ENCODE measurements around the gene ITGAV. TPM values are rescaled to one million over a fixed set of nuclear protein-coding genes. Genes with fewer than 3 reads are reported as not detected.

The ITGAV gene
- 100 to 1,000 TPM; 138 to 146 TPM for total RNA-seq
- polyA plus RNA-seq, result 10 to 100 TPM; 27.9 to 40.1 TPM
- long read RNA-seq, donor 1, full-length matches to known transcripts, result 1 of 27 reads
- long read RNA-seq, donor 1, partial matches to known transcripts, result 17 of 27 reads
- long read RNA-seq, donor 1, other reads (novel, unspliced or antisense), result 9 of 27 reads
- long read RNA-seq, donor 2, full-length matches to known transcripts, result 13 of 47 reads
- long read RNA-seq, donor 2, partial matches to known transcripts, result 28 of 47 reads
- long read RNA-seq, donor 2, other reads (novel, unspliced or antisense), result 6 of 47 reads

DNA sequence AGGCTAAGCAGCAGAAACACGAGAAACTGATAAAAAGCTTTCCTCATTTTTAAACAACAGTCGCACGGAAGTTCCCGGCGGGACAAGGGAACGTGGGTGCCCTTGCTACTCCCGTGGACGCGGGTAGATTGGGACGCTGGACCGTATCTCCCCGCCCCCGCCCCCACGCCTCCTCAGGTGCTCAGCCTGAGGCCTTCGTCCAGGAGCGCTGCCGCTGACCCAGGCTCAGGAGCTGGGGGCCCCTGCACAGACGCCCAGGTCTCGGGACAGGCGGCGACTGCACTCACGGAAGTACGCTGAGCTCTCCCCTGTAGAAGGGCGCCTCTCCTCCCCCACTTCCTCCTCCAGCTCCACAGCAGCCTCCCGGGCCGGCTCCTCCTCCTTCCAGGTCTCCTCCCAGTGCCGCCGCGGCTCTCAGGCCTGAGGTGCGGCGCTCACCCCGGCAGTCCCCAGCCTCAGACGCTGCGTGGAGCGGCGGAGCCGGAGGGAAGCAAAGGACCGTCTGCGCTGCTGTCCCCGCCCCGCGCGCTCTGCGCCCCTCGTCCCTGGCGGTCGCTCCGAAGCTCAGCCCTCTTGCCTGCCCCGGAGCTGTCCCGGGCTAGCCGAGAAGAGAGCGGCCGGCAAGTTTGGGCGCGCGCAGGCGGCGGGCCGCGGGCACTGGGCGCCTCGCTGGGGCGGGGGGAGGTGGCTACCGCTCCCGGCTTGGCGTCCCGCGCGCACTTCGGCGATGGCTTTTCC is at the start of gene ITGAV:
Gene ITGAV, plus strand, starts transcription at position 445 of the 738 bp plus-strand sequence. Its CDS starts 283 bp downstream, at position 728.
- peak; percentile 97 for DNase-seq
- no peaks in the 10 kb centered on the region for H3K9me3 ChIP-seq (ENCODE audit: control insufficient read depth, low read length)
- 0% methylated on average over 55 to 71 of the region's 71 CpGs for WGBS, 2 donors
- H3K36me3 ChIP-seq (ENCODE audit: control insufficient read depth in 1 of 2, insufficient read depth in 2 of 2, low read length in 1 of 2), result no peaks in the 10 kb centered on the region
- H3K27me3 ChIP-seq (ENCODE audit: control insufficient read depth in 1 of 2, insufficient read depth in 2 of 2, low read length in 1 of 2), result no peaks in the 10 kb centered on the region
- H3K27ac ChIP-seq (ENCODE audit: low read depth in 1 of 2, low read length in 2 of 2), result peak within 1 kb of the TSS; percentile 62 to 88
- peak; percentile 97 for ATAC-seq (ENCODE audit: low FRiP score)
- peak within 1 kb of the TSS; percentile 60 to 78 for H3K4me3 ChIP-seq (ENCODE audit: low read length in 2 of 2)
- peaks cover 0 to 2% of the 10 kb centered on the region in 2 donors for H3K4me1 ChIP-seq (ENCODE audit: control insufficient read depth in 1 of 2, insufficient read depth in 2 of 2, low read length in 2 of 2)
- intact Hi-C loops (cut with DNase I), result loop anchor here in 1 of 2 donors (10.0 kb wide), 1 partner anchor 55 kb away; no protein-coding TSS in a partner anchor

DNA sequence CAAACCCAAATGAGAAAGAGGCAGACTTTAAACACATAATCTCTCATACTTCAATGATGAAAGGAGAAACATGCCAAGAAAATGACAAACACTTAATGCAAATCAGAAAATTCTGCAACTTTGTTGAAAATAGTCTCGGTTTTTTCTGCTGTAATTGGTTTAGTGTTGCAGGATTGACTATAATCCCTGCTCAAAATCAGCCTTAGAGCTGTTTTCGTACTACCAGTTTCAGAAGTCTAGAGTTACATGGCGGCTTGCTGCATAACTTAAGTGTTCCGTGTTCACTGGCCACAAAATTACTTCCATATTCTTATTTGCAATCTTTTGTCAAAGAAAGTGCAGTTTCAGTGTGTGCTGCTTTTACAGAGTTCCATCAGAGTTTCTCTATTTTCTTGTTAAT is 48.9 kb upstream of the ITGAV start:
- H3K9me3 ChIP-seq (ENCODE audit: control insufficient read depth, low read length), result no peaks in the 10 kb centered on the region
- intact Hi-C loops (cut with DNase I), result loop anchor here in 1 of 2 donors (5.0 kb wide), 1 partner anchor 36 kb away; no protein-coding TSS in a partner anchor
- no peak for ATAC-seq (ENCODE audit: low FRiP score)
- no peaks in the 10 kb centered on the region for H3K4me1 ChIP-seq (ENCODE audit: control insufficient read depth in 1 of 2, insufficient read depth in 2 of 2, low read length in 2 of 2)
- H3K36me3 ChIP-seq (ENCODE audit: control insufficient read depth in 1 of 2, insufficient read depth in 2 of 2, low read length in 1 of 2), result no peaks in the 10 kb centered on the region
- H3K27me3 ChIP-seq (ENCODE audit: control insufficient read depth in 1 of 2, insufficient read depth in 2 of 2, low read length in 1 of 2), result no peaks in the 10 kb centered on the region
- H3K4me3 ChIP-seq (ENCODE audit: low read length in 2 of 2), result no peak overlapping the region
- DNase-seq, result no peak
- H3K27ac ChIP-seq (ENCODE audit: low read depth in 1 of 2, low read length in 2 of 2), result no peak overlapping the region
- WGBS, 2 donors, result 71 to 80% methylated on average over 4 of the region's 4 CpGs

DNA sequence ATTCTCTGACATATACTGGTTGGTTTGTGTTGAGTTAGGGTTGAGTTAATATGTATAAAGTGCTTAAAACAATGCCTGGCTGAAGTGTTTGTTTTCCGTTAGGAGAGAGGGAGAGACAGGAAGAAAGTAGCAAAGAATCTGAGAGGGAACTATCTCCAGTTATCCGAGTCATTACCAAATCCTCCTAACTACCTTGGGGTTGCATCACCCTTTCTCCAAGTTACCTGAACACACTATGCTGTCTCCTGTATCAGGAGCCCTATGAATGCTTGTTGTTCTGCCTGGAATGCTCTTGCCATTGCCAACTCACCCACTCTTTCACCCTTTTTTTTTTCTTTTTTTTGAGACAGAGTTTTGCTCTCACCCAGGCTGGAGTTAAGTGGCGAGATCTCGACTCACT is 47.9 kb upstream of the ITGAV start:
- H3K27me3 ChIP-seq (ENCODE audit: control insufficient read depth in 1 of 2, insufficient read depth in 2 of 2, low read length in 1 of 2), result no peaks in the 10 kb centered on the region
- H3K4me3 ChIP-seq (ENCODE audit: low read length in 2 of 2), result no peak overlapping the region
- intact Hi-C loops (cut with DNase I), result loop anchor here in 1 of 2 donors (5.0 kb wide), 1 partner anchor 35 kb away; no protein-coding TSS in a partner anchor
- peaks cover 0 to 6% of the 10 kb centered on the region in 2 donors for H3K4me1 ChIP-seq (ENCODE audit: control insufficient read depth in 1 of 2, insufficient read depth in 2 of 2, low read length in 2 of 2)
- DNase-seq, result no peak
- H3K27ac ChIP-seq (ENCODE audit: low read depth in 1 of 2, low read length in 2 of 2), result no peak overlapping the region
- 62 to 75% methylated on average over 4 of the region's 4 CpGs for WGBS, 2 donors
- no peaks in the 10 kb centered on the region for H3K36me3 ChIP-seq (ENCODE audit: control insufficient read depth in 1 of 2, insufficient read depth in 2 of 2, low read length in 1 of 2)
- H3K9me3 ChIP-seq (ENCODE audit: control insufficient read depth, low read length), result no peaks in the 10 kb centered on the region
- ATAC-seq (ENCODE audit: low FRiP score), result no peak

DNA sequence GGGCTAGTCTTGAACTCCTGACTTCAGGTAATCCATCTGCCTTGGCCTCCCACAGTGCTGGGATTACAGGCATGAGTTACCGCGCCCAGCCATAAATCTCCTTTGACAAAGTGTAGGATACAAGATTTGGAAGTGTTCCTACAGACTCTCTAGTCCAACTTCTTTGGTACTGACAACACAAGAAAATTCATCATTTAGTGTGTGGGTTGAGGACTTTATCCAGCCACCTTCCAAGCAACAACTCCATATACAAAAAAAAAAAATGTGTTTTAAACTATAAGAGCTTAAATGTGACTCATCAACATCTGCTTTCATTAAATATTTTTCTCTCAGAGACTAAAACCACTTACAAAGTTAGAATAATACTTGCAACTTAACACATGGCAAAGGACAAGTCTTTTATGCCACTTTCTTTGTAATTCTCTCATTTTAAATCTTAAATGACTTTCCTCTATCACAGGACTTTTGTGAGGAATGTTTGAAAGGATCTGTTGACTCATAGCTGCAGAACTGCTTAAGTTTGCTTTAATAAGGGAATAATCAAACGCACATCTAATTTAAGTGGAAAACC is 46.2 kb upstream of the ITGAV start:
- ATAC-seq (ENCODE audit: low FRiP score) (no peak), DNase-seq (no peak)
- WGBS, 2 donors, result 36 to 40% methylated on average over 3 of the region's 3 CpGs
- Histone ChIP-seq H3K4me3 (ENCODE audit: low read length in 2 of 2) (no peak overlapping the region), H3K36me3 (ENCODE audit: control insufficient read depth in 1 of 2, insufficient read depth in 2 of 2, low read length in 1 of 2) (no peaks in the 10 kb centered on the region), H3K4me1 (ENCODE audit: control insufficient read depth in 1 of 2, insufficient read depth in 2 of 2, low read length in 2 of 2) (peaks cover 0 to 6% of the 10 kb centered on the region in 2 donors), H3K27me3 (ENCODE audit: control insufficient read depth in 1 of 2, insufficient read depth in 2 of 2, low read length in 1 of 2) (no peaks in the 10 kb centered on the region), H3K9me3 (ENCODE audit: control insufficient read depth, low read length) (no peaks in the 10 kb centered on the region), H3K27ac (ENCODE audit: low read depth in 1 of 2, low read length in 2 of 2) (peak overlapping the region in 1 of 2 donors; percentile 28)
- intact Hi-C loops (cut with DNase I), result loop anchor here in 1 of 2 donors (5.0 kb wide), 1 partner anchor 34 kb away; no protein-coding TSS in a partner anchor

DNA sequence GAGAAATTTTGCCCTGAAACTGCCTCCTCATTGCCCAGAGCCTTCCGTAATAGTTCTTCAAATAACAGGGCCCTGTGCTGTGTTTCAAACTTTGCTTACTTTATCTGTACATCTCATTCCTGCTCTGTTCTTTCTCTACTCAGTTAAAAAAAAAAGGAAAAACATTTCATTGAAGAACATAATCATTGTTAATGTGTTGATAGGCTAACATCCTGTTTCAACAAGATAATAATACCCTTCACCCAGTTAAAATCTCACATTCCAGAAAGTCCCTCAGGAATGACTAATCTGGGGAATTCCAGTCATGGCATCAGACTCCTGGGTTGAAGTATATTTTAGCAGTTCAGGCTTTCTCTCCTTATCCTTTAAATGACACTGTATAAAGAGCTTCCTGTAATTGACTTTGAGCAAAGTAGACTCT is 45.6 kb upstream of the ITGAV start:
- H3K9me3 ChIP-seq (ENCODE audit: control insufficient read depth, low read length), result no peaks in the 10 kb centered on the region
- no peak overlapping the region for H3K4me3 ChIP-seq (ENCODE audit: low read length in 2 of 2)
- peaks cover 0 to 6% of the 10 kb centered on the region in 2 donors for H3K4me1 ChIP-seq (ENCODE audit: control insufficient read depth in 1 of 2, insufficient read depth in 2 of 2, low read length in 2 of 2)
- intact Hi-C loops (cut with DNase I), result loop anchor here in 1 of 2 donors (5.0 kb wide), 1 partner anchor 33 kb away; no protein-coding TSS in a partner anchor
- no peaks in the 10 kb centered on the region for H3K36me3 ChIP-seq (ENCODE audit: control insufficient read depth in 1 of 2, insufficient read depth in 2 of 2, low read length in 1 of 2)
- DNase-seq (no peak), ATAC-seq (ENCODE audit: low FRiP score) (peak; percentile 57)
- 5 to 12% methylated on average over 1 of the region's 1 CpG for WGBS, 2 donors
- H3K27ac ChIP-seq (ENCODE audit: low read depth in 1 of 2, low read length in 2 of 2), result peak overlapping the region in 1 of 2 donors; percentile 28
- no peaks in the 10 kb centered on the region for H3K27me3 ChIP-seq (ENCODE audit: control insufficient read depth in 1 of 2, insufficient read depth in 2 of 2, low read length in 1 of 2)

DNA sequence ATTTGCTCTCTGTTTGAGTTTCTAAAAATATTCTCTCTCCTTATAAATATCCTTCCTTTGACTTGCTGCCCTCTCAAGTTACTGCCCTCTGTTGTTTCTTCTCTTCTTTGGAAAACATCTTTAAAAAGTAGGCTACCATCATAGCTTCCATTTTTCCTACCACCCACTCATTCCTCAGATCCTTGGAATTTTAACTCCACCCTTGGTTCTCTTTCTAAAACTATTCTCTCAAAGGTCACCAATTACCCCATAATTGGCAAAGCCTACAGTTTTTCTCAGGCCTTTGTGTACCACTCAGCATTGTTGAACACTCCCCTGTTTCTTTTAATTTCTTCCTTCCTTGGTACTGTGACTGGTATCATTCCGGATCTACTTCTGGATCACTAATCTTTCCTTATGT is 43.0 kb upstream of the ITGAV start:
- H3K36me3 ChIP-seq (ENCODE audit: control insufficient read depth in 1 of 2, insufficient read depth in 2 of 2, low read length in 1 of 2), result no peaks in the 10 kb centered on the region
- ATAC-seq (ENCODE audit: low FRiP score) (no peak), DNase-seq (no peak)
- 0 to 38% methylated on average over 1 of the region's 1 CpG for WGBS, 2 donors
- peaks cover 0 to 6% of the 10 kb centered on the region in 2 donors for H3K4me1 ChIP-seq (ENCODE audit: control insufficient read depth in 1 of 2, insufficient read depth in 2 of 2, low read length in 2 of 2)
- intact Hi-C loops (cut with DNase I), result no loop called here
- H3K27ac ChIP-seq (ENCODE audit: low read depth in 1 of 2, low read length in 2 of 2), result no peak overlapping the region
- H3K27me3 ChIP-seq (ENCODE audit: control insufficient read depth in 1 of 2, insufficient read depth in 2 of 2, low read length in 1 of 2), result no peaks in the 10 kb centered on the region
- H3K9me3 ChIP-seq (ENCODE audit: control insufficient read depth, low read length), result no peaks in the 10 kb centered on the region
- H3K4me3 ChIP-seq (ENCODE audit: low read length in 2 of 2), result no peak overlapping the region

DNA sequence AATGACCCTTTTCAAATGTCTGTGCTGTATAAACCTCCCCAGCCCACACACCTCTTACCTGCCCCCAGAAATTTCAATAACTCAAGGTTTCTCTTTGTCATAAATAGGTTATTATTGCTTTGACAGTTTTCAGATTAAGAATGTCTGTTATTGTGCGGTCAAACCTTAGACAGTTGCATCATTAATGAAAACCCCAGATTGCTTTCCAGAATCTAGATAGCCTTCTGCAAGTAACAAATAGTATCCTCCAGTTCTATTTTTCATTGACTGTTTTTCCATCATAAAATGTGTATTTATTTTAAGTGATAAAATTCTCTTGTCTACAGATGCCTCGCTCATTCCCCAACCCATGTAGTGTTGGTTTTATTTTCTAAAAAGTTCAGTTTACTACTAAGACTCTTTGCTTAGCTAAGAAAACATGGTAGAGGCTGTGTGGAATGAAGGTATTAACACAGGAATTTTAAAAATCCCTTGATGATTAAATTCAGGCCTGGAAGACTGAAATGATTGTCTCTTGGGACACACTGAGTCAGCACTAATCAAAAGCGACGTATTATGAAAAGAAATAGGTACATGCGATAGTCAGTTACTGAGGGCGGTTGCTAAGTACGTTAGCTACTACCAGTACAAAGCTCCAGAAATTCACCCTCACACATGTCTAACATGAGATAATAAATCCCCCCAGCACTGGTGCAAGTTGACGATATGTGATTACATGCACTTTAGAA is 38.4 kb upstream of the ITGAV start:
- no peak overlapping the region for H3K4me3 ChIP-seq (ENCODE audit: low read length in 2 of 2)
- H3K9me3 ChIP-seq (ENCODE audit: control insufficient read depth, low read length), result no peaks in the 10 kb centered on the region
- H3K27ac ChIP-seq (ENCODE audit: low read depth in 1 of 2, low read length in 2 of 2), result no peak overlapping the region
- DNase-seq, result no peak
- no peak for ATAC-seq (ENCODE audit: low FRiP score)
- H3K27me3 ChIP-seq (ENCODE audit: control insufficient read depth in 1 of 2, insufficient read depth in 2 of 2, low read length in 1 of 2), result no peaks in the 10 kb centered on the region
- H3K4me1 ChIP-seq (ENCODE audit: control insufficient read depth in 1 of 2, insufficient read depth in 2 of 2, low read length in 2 of 2), result peaks cover 0 to 4% of the 10 kb centered on the region in 2 donors
- intact Hi-C loops (cut with DNase I), result no loop called here
- 64 to 76% methylated on average over 8 of the region's 8 CpGs for WGBS, 2 donors
- no peaks in the 10 kb centered on the region for H3K36me3 ChIP-seq (ENCODE audit: control insufficient read depth in 1 of 2, insufficient read depth in 2 of 2, low read length in 1 of 2)

DNA sequence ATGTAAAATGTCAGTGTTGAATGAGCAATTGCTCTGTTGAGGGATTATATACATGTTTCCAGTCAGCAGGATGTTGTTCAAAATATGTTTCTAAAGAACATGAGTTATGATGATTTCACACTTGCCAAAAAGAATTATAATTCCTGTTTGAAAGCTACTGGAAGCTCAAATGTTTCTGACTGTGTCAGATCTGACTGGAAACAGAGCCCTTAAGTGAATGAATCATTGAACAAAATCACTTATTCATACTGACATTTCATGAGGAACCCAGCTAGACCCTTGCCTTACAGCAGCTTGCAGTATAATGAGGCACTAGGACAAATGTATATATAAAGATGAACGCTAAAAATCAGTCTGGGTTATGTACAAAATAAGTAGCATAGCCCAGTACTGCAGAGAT is 35.4 kb upstream of the ITGAV start:
- intact Hi-C loops (cut with DNase I), result no loop called here
- ATAC-seq (ENCODE audit: low FRiP score), result no peak
- WGBS, 2 donors, result 42 to 44% methylated on average over 1 of the region's 1 CpG

More for the DNA sequence above, 35.4 kb upstream of the ITGAV start:
- no peak for DNase-seq
- H3K4me1 ChIP-seq (ENCODE audit: control insufficient read depth in 1 of 2, insufficient read depth in 2 of 2, low read length in 2 of 2), result no peaks in the 10 kb centered on the region
- no peaks in the 10 kb centered on the region for H3K36me3 ChIP-seq (ENCODE audit: control insufficient read depth in 1 of 2, insufficient read depth in 2 of 2, low read length in 1 of 2)
- no peaks in the 10 kb centered on the region for H3K9me3 ChIP-seq (ENCODE audit: control insufficient read depth, low read length)
- no peaks in the 10 kb centered on the region for H3K27me3 ChIP-seq (ENCODE audit: control insufficient read depth in 1 of 2, insufficient read depth in 2 of 2, low read length in 1 of 2)
- H3K4me3 ChIP-seq (ENCODE audit: low read length in 2 of 2), result no peak overlapping the region
- H3K27ac ChIP-seq (ENCODE audit: low read depth in 1 of 2, low read length in 2 of 2), result no peak overlapping the region

Measured in aorta (tissue), 5 donors.